DOHH2 (cell line): ENCODE data around the gene ZNF648.
"Not testable (repeated sequence)": the region's sequence is repeated elsewhere in the genome, so short reads cannot be mapped to it uniquely, and the experiment has no call there.

Source experiments
- EZH2phosphoT487 ChIP-seq: fragments of 200-600 bp; sonication (generic); IDR thresholded peaks from 2 replicates; pipeline ENCODE4 v1.6.1; 2017; ENCODE audit warnings: borderline replicate concordance, mild to moderate bottlenecking, antibody characterized with exemption, low read length, moderate library complexity, mixed read lengths
- TF ChIP-seq, protein P1 (sequence below): fragments of 200-600 bp; sonication (generic); IDR thresholded peaks from one replicate; pipeline ENCODE4 v1.5.1; 2014; ENCODE audit warnings: antibody characterized with exemption, mild to moderate bottlenecking, low read depth, low read length; ENCODE audit not compliant: poor library complexity, severe bottlenecking

DNA sequence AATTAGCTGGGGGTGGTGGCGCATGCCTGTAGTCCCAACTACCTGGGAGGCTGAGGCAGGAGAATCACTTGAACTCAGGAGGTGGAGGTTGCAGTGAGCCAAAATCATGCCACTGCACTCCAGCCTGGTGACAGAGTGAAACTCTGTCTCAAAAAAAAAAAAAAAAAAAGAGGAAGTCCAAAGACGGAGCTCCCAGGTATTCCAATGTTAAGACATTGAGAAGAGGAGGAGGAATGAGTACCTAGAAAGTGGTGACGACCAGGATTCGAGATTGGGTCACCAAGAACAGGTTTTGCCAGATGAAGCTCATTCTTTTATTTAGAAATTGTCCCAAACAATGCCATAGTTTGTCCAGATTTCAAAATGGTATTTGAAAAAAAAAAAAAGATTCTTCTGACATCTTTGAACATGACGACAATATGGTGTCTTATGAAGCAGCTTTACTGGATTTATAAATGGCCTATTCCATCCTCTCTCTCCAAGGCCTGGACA, 33.0 kb upstream of the ZNF648 start:
- TF ChIP-seq, protein P1, sequence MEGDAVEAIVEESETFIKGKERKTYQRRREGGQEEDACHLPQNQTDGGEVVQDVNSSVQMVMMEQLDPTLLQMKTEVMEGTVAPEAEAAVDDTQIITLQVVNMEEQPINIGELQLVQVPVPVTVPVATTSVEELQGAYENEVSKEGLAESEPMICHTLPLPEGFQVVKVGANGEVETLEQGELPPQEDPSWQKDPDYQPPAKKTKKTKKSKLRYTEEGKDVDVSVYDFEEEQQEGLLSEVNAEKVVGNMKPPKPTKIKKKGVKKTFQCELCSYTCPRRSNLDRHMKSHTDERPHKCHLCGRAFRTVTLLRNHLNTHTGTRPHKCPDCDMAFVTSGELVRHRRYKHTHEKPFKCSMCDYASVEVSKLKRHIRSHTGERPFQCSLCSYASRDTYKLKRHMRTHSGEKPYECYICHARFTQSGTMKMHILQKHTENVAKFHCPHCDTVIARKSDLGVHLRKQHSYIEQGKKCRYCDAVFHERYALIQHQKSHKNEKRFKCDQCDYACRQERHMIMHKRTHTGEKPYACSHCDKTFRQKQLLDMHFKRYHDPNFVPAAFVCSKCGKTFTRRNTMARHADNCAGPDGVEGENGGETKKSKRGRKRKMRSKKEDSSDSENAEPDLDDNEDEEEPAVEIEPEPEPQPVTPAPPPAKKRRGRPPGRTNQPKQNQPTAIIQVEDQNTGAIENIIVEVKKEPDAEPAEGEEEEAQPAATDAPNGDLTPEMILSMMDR, result not testable (repeated sequence)
- not testable (repeated sequence) for TF ChIP-seq EZH2phosphoT487
